ENCODE measurements around the gene TMEM72. TPM values are rescaled to one million over a fixed set of nuclear protein-coding genes. Genes with fewer than 3 reads are reported as not detected.

The TMEM72 gene
- total RNA-seq, 1 experiment from 2014 or later: not detected

DNA sequence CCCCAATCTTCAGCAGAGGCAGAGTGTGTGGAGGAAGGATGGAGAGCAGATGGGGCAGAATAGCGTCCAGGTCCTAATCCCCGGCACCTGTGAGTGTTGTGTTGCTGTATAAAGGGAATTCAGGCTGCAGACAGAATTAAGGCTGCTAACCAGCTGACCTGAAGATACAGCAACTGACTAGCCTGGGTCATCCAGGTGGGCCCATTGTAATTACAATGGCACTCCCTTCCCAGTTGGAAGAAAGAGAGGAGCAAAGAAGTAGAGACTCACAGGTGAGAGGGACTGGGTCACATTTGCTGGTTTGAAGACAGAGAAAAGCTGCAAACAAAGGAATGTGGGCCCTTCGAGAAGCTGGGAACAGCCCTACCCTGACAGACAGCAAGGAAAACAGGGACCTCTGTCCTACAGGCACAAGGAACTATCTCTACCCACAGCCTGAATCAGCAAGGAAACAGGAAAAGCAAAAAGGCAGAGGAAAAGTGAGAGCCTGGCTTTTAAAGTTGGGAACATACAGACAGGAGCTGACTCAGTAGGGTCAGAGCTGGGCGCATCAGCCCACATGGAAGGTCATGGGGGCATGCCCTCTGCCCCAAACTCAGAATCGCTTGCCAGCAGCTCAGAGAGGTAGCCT lies 11.6 kb upstream of the TMEM72 start:
- H2AFZ ChIP-seq: no peak overlapping the region
- CTCF ChIA-PET: no interaction called here

DNA sequence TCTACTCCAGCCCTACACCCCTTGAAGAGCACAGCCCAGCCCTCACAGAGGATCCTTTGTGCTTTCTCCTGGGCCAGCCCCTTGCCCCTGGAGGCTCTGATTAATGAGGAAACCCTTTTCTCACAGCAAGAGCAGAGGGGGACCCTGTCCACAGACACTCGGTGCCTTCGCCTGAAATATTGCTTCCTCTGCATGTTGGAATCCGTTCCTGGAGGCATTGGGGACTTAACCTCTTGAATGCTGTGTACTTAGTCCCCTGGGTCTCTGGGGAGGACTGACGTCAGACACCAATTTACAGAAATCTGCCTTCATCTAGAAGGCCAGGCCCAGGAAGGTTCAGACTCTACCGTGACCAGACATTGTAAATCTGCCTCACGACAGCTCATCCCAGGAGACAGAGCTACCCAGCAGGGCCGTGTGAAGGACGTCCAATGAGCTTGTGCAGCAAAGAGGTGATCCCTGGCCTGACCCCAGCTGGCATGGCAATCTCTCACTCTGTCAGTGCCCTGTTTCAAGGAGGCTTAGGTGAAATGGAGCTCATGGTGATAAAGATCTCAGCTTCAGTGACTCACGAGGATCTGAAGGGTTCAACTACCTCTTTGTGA lies 8.1 kb upstream of the TMEM72 start:
- Histone ChIP-seq H2AFZ (no peak overlapping the region), H3K4me3 (no peak overlapping the region), H3F3A (ENCODE audit: insufficient read depth, low read depth) (no peaks in the 10 kb centered on the region), H3K9me3 (ENCODE audit: insufficient read depth, low read depth) (no peaks in the 10 kb centered on the region), H3K4me1 (replicated peaks; ENCODE audit: insufficient read depth) (no peaks in the 10 kb centered on the region), H4K20me1 (ENCODE audit: insufficient read depth) (no peaks in the 10 kb centered on the region), H3K9me2 (ENCODE audit: insufficient read depth) (no peaks in the 10 kb centered on the region), H3K36me3 (ENCODE audit: low read depth) (no peaks in the 10 kb centered on the region), H3K79me2 (ENCODE audit: low read depth) (no peaks in the 10 kb centered on the region), H3K27me3 (ENCODE audit: insufficient read depth, low read depth) (peaks cover 49% of the 10 kb centered on the region), H3K4me2 (no peak overlapping the region), H3K27ac (no peak overlapping the region)
- intact Hi-C loops (cut with micrococcal nuclease; ENCODE audit: unreplicated experiment): no loop called here
- ChIA-PET POLR2A (ENCODE audit: unreplicated experiment) (no interaction called here), CTCF (no interaction called here)
- no peak for TF ChIP-seq EZH2 (IDR thresholded peaks at IDR 0.05; ENCODE audit: low read depth)
- TF ChIP-seq, protein P1, sequence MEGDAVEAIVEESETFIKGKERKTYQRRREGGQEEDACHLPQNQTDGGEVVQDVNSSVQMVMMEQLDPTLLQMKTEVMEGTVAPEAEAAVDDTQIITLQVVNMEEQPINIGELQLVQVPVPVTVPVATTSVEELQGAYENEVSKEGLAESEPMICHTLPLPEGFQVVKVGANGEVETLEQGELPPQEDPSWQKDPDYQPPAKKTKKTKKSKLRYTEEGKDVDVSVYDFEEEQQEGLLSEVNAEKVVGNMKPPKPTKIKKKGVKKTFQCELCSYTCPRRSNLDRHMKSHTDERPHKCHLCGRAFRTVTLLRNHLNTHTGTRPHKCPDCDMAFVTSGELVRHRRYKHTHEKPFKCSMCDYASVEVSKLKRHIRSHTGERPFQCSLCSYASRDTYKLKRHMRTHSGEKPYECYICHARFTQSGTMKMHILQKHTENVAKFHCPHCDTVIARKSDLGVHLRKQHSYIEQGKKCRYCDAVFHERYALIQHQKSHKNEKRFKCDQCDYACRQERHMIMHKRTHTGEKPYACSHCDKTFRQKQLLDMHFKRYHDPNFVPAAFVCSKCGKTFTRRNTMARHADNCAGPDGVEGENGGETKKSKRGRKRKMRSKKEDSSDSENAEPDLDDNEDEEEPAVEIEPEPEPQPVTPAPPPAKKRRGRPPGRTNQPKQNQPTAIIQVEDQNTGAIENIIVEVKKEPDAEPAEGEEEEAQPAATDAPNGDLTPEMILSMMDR (conservative IDR thresholded peaks at IDR 0.05): no peak
- DNase-seq: no peak
- BruUV-seq (replicated peaks): no TSS peak

More for the DNA sequence above, 11.6 kb upstream of the TMEM72 start:
- Histone ChIP-seq H3K79me2 (ENCODE audit: low read depth) (no peaks in the 10 kb centered on the region), H3K4me2 (no peak overlapping the region), H3K27ac (no peak overlapping the region), H3F3A (ENCODE audit: insufficient read depth, low read depth) (no peaks in the 10 kb centered on the region), H3K36me3 (ENCODE audit: low read depth) (no peaks in the 10 kb centered on the region), H4K20me1 (ENCODE audit: insufficient read depth) (no peaks in the 10 kb centered on the region), H3K27me3 (ENCODE audit: insufficient read depth, low read depth) (peaks cover 14% of the 10 kb centered on the region), H3K9me3 (ENCODE audit: insufficient read depth, low read depth) (no peaks in the 10 kb centered on the region), H3K4me1 (replicated peaks; ENCODE audit: insufficient read depth) (no peaks in the 10 kb centered on the region), H3K4me3 (no peak overlapping the region), H3K9me2 (ENCODE audit: insufficient read depth) (no peaks in the 10 kb centered on the region)
- BruUV-seq (replicated peaks): no TSS peak
- POLR2A ChIA-PET (ENCODE audit: unreplicated experiment): no interaction called here
- no peak for DNase-seq
- TF ChIP-seq, protein P1 (conservative IDR thresholded peaks at IDR 0.05): no peak
- no peak for TF ChIP-seq EZH2 (IDR thresholded peaks at IDR 0.05; ENCODE audit: low read depth)
- intact Hi-C loops (cut with micrococcal nuclease; ENCODE audit: unreplicated experiment): no loop called here

DNA sequence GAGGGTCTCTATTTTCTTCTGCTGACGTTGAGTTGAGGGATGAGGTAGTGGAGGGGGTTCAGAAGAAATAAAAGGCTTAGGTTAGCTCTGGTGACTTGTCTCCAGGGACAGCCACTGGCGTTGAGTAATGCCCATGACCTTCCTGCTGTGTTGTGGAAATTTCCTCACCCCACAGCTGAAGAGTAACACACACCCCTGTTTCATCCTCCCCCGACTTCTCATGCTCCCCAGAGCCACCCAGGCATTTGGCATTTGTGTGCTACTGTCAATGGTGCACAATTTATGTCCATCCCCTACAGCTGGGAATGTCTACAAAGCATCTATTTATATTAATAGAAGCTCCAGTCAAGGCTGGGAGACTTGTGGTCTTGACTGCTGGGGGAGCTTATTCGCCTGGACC lies 4.7 kb upstream of the TMEM72 start:
- no peak overlapping the region for H3K27ac ChIP-seq
- H3K36me3 ChIP-seq (ENCODE audit: low read depth): no peaks in the 10 kb centered on the region
- no peaks in the 10 kb centered on the region for H3K9me2 ChIP-seq (ENCODE audit: insufficient read depth)
- TF ChIP-seq EZH2 (IDR thresholded peaks at IDR 0.05; ENCODE audit: low read depth): no peak
- TF ChIP-seq, protein P1 (conservative IDR thresholded peaks at IDR 0.05): no peak
- H3F3A ChIP-seq (ENCODE audit: insufficient read depth, low read depth): no peaks in the 10 kb centered on the region
- H2AFZ ChIP-seq: no peak overlapping the region
- intact Hi-C loops (cut with micrococcal nuclease; ENCODE audit: unreplicated experiment): no loop called here
- H3K4me1 ChIP-seq (replicated peaks; ENCODE audit: insufficient read depth): no peaks in the 10 kb centered on the region
- H3K27me3 ChIP-seq (ENCODE audit: insufficient read depth, low read depth): peaks cover 76% of the 10 kb centered on the region
- no peak overlapping the region for H3K4me2 ChIP-seq
- no peak overlapping the region for H3K4me3 ChIP-seq
- H3K9me3 ChIP-seq (ENCODE audit: insufficient read depth, low read depth): no peaks in the 10 kb centered on the region
- H3K79me2 ChIP-seq (ENCODE audit: low read depth): no peaks in the 10 kb centered on the region
- BruUV-seq (replicated peaks): no TSS peak
- H4K20me1 ChIP-seq (ENCODE audit: insufficient read depth): no peaks in the 10 kb centered on the region
- ChIA-PET POLR2A (ENCODE audit: unreplicated experiment) (no interaction called here), CTCF (no interaction called here)
- no peak for DNase-seq
